ENCODE results near the gene BFSP2. TPM values are rescaled to one million over a fixed set of nuclear protein-coding genes. Genes with fewer than 3 reads are reported as not detected.

The BFSP2 gene
- total RNA-seq, 1 experiment from 2014 or later = not detected

DNA sequence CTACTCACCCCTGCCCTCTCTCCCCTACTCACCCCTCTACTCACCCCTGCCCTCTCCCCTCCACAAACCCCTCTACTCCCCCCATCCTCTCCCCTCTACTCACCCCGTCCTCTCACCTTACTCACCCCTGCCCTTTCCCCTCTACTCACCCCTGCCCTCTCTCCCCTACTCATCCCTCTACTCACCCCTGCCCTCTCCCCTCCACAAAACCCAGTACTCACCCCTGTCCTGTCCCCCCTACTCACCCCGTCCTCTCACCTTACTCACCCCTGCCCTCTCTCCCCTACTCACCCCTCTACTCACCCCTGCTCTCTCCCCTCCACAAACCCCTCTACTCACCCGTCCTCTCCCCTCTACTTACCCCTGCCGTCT lies 14.2 kb downstream of the BFSP2 start:
- peaks cover 4% of the 10 kb centered on the region for H3K27me3 Mint-ChIP-seq (ENCODE audit: insufficient read depth, unreplicated experiment)
- no peak overlapping the region for H3K27ac Mint-ChIP-seq (ENCODE audit: unreplicated experiment)
- intact Hi-C loops (cut with micrococcal nuclease; ENCODE audit: unreplicated experiment) = no loop called here
- TF ChIP-seq, protein P1, sequence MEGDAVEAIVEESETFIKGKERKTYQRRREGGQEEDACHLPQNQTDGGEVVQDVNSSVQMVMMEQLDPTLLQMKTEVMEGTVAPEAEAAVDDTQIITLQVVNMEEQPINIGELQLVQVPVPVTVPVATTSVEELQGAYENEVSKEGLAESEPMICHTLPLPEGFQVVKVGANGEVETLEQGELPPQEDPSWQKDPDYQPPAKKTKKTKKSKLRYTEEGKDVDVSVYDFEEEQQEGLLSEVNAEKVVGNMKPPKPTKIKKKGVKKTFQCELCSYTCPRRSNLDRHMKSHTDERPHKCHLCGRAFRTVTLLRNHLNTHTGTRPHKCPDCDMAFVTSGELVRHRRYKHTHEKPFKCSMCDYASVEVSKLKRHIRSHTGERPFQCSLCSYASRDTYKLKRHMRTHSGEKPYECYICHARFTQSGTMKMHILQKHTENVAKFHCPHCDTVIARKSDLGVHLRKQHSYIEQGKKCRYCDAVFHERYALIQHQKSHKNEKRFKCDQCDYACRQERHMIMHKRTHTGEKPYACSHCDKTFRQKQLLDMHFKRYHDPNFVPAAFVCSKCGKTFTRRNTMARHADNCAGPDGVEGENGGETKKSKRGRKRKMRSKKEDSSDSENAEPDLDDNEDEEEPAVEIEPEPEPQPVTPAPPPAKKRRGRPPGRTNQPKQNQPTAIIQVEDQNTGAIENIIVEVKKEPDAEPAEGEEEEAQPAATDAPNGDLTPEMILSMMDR (IDR thresholded peaks at IDR 0.05; ENCODE audit: insufficient read depth in 1 of 2, low read depth in 1 of 2, low read length in 1 of 2, severe bottlenecking in 1 of 2, unreplicated experiment in 1 of 2) = no peak
- Histone ChIP-seq H3K27me3 (replicated peaks; ENCODE audit: control insufficient read depth, insufficient read depth, low read length) (no peaks in the 10 kb centered on the region), H3K4me3 (ENCODE audit: low read depth, low read length) (no peak overlapping the region), H3K9me3 (no peaks in the 10 kb centered on the region), H3K36me3 (ENCODE audit: control insufficient read depth, insufficient read depth, low read length) (no peaks in the 10 kb centered on the region), H3K4me1 (no peaks in the 10 kb centered on the region)
- POLR2A ChIA-PET = no interaction called here
- no peak for DNase-seq
- no TSS peak for BruUV-seq (replicated peaks)
- no peaks in the 10 kb centered on the region for H3K36me3 Mint-ChIP-seq (ENCODE audit: insufficient read depth, unreplicated experiment)
- no peaks in the 10 kb centered on the region for H3K4me1 Mint-ChIP-seq (ENCODE audit: low read depth, unreplicated experiment)
- H3K4me3 Mint-ChIP-seq (ENCODE audit: unreplicated experiment) = no peak overlapping the region
- no peaks in the 10 kb centered on the region for H3K9me3 Mint-ChIP-seq (ENCODE audit: unreplicated experiment)
- CTCF ChIA-PET = no interaction called here

- intact Hi-C loops (cut with micrococcal nuclease; ENCODE audit: unreplicated experiment) = no loop called here
- Mint-ChIP-seq H3K4me3 (ENCODE audit: unreplicated experiment) (no peak overlapping the region), H3K36me3 (ENCODE audit: insufficient read depth, unreplicated experiment) (no peaks in the 10 kb centered on the region), H3K27ac (ENCODE audit: unreplicated experiment) (no peak overlapping the region), H3K27me3 (ENCODE audit: insufficient read depth, unreplicated experiment) (no peaks in the 10 kb centered on the region), H3K4me1 (ENCODE audit: low read depth, unreplicated experiment) (no peaks in the 10 kb centered on the region), H3K9me3 (ENCODE audit: unreplicated experiment) (no peaks in the 10 kb centered on the region)
- TF ChIP-seq, protein P1 (IDR thresholded peaks at IDR 0.05; ENCODE audit: insufficient read depth in 1 of 2, low read depth in 1 of 2, low read length in 1 of 2, severe bottlenecking in 1 of 2, unreplicated experiment in 1 of 2) = no peak
- no peaks in the 10 kb centered on the region for H3K4me1 ChIP-seq
- H3K27me3 ChIP-seq (replicated peaks; ENCODE audit: control insufficient read depth, insufficient read depth, low read length) = no peaks in the 10 kb centered on the region
- POLR2A ChIA-PET = no interaction called here
- H3K4me3 ChIP-seq (ENCODE audit: low read depth, low read length) = no peak overlapping the region
- no peaks in the 10 kb centered on the region for H3K36me3 ChIP-seq (ENCODE audit: control insufficient read depth, insufficient read depth, low read length)
- no peaks in the 10 kb centered on the region for H3K9me3 ChIP-seq
- DNase-seq = no peak
- CTCF ChIA-PET = no interaction called here
- no TSS peak for BruUV-seq (replicated peaks)
These were observed 18.5 kb downstream of the BFSP2 start for GRCh38 chr3:133418361-133418760.

DNA sequence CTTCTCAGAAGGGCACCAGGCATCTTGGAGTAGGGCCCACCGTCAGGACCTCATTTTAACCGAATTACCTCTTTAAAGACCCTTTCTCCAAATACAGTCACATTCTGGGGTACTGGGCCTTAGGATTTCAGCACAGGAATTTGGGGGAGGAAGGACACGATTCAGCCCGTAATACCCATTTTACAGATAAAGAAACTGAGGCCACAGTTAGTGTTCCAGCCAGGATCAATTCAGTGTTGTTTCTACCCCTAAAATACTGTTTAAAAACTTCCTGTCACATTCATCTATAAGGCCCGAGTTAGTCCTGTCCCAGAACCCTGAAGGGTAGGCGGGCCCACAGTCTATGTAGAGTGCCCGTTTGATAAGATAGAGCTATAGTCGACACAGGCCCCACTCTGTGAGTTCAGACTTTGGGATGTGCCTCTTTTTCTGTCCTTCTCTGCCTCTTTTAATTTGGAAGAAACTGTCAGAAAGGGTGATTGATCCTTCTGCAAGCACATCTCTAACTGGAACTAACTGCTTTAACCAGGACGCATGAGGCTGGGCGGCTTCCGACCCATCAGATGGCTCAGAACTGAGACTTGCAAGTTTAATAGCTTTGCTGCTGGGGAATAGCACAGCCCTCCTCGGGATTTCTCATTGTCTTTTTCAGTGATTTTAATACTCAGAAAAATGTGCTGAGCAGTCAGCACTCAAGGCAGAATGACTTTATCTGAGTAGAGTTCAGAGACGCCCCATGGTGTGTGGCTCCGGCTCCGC lies 19.5 kb downstream of the BFSP2 start:
- BruUV-seq (replicated peaks) = no TSS peak
- Histone ChIP-seq H3K27me3 (replicated peaks; ENCODE audit: control insufficient read depth, insufficient read depth, low read length) (no peaks in the 10 kb centered on the region), H3K9me3 (no peaks in the 10 kb centered on the region), H3K4me3 (ENCODE audit: low read depth, low read length) (no peak overlapping the region), H3K36me3 (ENCODE audit: control insufficient read depth, insufficient read depth, low read length) (no peaks in the 10 kb centered on the region), H3K4me1 (no peaks in the 10 kb centered on the region)
- ChIA-PET POLR2A (no interaction called here), CTCF (no interaction called here)
- Mint-ChIP-seq H3K4me3 (ENCODE audit: unreplicated experiment) (no peak overlapping the region), H3K27me3 (ENCODE audit: insufficient read depth, unreplicated experiment) (no peaks in the 10 kb centered on the region), H3K9me3 (ENCODE audit: unreplicated experiment) (no peaks in the 10 kb centered on the region), H3K4me1 (ENCODE audit: low read depth, unreplicated experiment) (no peaks in the 10 kb centered on the region), H3K36me3 (ENCODE audit: insufficient read depth, unreplicated experiment) (no peaks in the 10 kb centered on the region), H3K27ac (ENCODE audit: unreplicated experiment) (no peak overlapping the region)
- TF ChIP-seq, protein P1 (IDR thresholded peaks at IDR 0.05; ENCODE audit: insufficient read depth in 1 of 2, low read depth in 1 of 2, low read length in 1 of 2, severe bottlenecking in 1 of 2, unreplicated experiment in 1 of 2) = no peak
- DNase-seq = no peak
- intact Hi-C loops (cut with micrococcal nuclease; ENCODE audit: unreplicated experiment) = no loop called here

All from Caco-2 (cell line).